Urinary bladder (tissue), 4 donors: ENCODE measurements around the gene ZSCAN31. TPM values are rescaled to one million over a fixed set of nuclear protein-coding genes. Genes with fewer than 3 reads are reported as not detected.
A peak's percentile ranks its signal among the peaks of the same experiment; 100 is the strongest.
"Not testable (repeated sequence)": the region's sequence is repeated elsewhere in the genome, so short reads cannot be mapped to it uniquely, and the experiment has no call there.

Experiments
- DNase-seq: peaks from one replicate; pipeline ENCODE4 v3.0.0-alpha.2; 2015; ENCODE audit errors: extremely low spot score
- H3K27ac ChIP-seq: one replicate; pipeline ENCODE4 v1.5.1; 2013; ENCODE audit warnings: low read depth, mild to moderate bottlenecking, moderate library complexity
- H3K36me3 ChIP-seq: one replicate; pipeline ENCODE4 v1.6.1; 2013; ENCODE audit warnings: mild to moderate bottlenecking, moderate library complexity; ENCODE audit not compliant: insufficient read depth
- H3K4me1 ChIP-seq: one replicate; pipeline ENCODE4 v1.6.1; 2013; ENCODE audit warnings: mild to moderate bottlenecking, moderate library complexity; ENCODE audit not compliant: insufficient read depth
- H3K4me3 ChIP-seq: one replicate; pipeline ENCODE4 v1.5.1; 2013; ENCODE audit warnings: low read depth, low read length
- WGBS: extraction: QIAGEN DNeasy Blood & Tissue Kit; methylation state at CpG from one replicate; pipeline ENCODE4 v1.1.7; 2013; 5-methylcytosine and 5-hydroxymethylcytosine counted together
- polyA plus RNA-seq: library from polyadenylated mRNA; stranded (reverse); fragments of 200-250 nt; gene quantifications from one replicate; pipeline ENCODE4 v1.2.3, GENCODE V29; 2013
- total RNA-seq: library from RNA; depleted of rRNA; stranded (reverse); fragments of >200 nt; gene quantifications from one replicate; pipeline ENCODE4 v1.2.3, GENCODE V29; 2014
- donor health status: healthy with polysubstance abuse.
- donor health status: healthy.

Gene ZSCAN31
- total RNA-seq (21.5 TPM), polyA plus RNA-seq (10.1 TPM)

DNA sequence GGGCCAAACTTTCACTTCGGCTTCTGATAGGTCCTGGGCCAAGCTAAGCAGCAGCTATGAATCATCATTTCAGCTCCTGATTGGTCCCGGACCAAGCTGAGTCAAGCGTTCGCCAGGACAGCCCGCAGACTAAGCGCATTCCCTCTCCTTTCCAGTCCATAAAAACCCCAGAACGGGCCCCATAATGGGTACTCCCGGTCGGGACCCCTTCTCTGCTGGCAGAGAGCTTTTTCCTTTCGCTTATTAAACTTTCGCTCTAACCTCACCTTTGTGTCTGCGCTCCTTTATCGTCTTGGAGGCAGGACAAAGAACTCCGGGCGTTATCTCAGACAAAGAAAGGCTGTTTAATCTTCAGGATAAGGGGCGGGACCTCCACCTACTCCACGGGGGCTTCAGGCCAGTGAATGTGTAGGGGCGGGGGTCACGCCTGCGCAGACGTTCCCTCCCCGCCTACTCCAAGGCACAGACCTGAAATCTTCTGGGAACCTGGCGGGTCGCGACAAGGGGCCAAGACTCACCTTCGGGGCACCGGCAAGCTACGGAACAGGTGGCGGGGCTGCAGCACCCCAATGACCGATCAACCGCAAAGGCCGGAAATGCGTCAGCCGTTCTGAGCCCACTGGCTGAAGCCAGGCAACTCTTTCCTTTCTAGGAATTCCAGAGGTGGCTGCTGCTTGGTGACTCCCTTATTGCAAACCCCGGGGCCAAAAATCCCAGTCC lies at the start of gene ZSCAN31:
ZSCAN31 (minus strand) TSS at position 585 of the 720 bp plus-strand sequence. CDS start 6,465 bp downstream, outside the sequence.
- Histone ChIP-seq H3K27ac (peak within 1 kb of the TSS; percentile 91), H3K4me1 (no peaks in the 10 kb centered on the region), H3K4me3 (peak within 1 kb of the TSS; percentile 64), H3K36me3 (no peaks in the 10 kb centered on the region)
- DNase-seq = peak; percentile 98
- WGBS = under 1% methylated on average over 35 of the region's 35 CpGs

- no peaks in the 10 kb centered on the region for H3K4me1 ChIP-seq
- H3K27ac ChIP-seq = no peak overlapping the region
- DNase-seq = no peak
- WGBS = 75% methylated on average over 2 of the region's 2 CpGs
- H3K4me3 ChIP-seq = no peak overlapping the region
- H3K36me3 ChIP-seq = peaks cover 7% of the 10 kb centered on the region
Observed at GRCh38 chr6:28384143-28384533, 48.2 kb upstream of the ZSCAN31 start.

GRCh38 chr6:28383235-28384142 lies 47.5 kb upstream of the ZSCAN31 start:
- Histone ChIP-seq H3K4me3 (peak overlapping the region; percentile 52), H3K36me3 (peaks cover 6% of the 10 kb centered on the region), H3K4me1 (no peaks in the 10 kb centered on the region), H3K27ac (peak overlapping the region; percentile 70)
- peak; percentile 64 for DNase-seq
- WGBS = 15% methylated on average over 31 of the region's 31 CpGs

- Histone ChIP-seq H3K36me3 (peaks cover 6% of the 10 kb centered on the region), H3K27ac (no peak overlapping the region), H3K4me3 (no peak overlapping the region), H3K4me1 (no peaks in the 10 kb centered on the region)
- no peak for DNase-seq
- WGBS = 92% methylated on average over 2 of the region's 2 CpGs
Observed at GRCh38 chr6:28380381-28380780, 44.4 kb upstream of the ZSCAN31 start.

DNA sequence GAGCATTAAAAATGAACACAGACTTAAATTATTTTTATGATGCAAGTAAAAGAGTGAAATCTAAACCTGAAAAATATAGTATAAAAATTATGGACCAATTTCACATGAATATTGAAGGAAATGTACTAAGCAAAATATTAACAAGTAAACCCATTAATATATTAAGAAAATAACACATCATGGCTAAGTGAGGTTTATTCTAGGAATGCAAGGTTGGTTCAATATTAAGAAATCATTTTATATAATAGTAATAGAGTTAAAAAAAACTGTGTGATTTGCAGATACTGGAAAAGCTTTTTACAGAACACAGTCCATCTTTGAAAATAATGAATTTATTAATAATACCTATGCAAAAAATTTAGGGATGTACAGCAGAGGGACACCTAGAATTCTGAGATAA lies 42.7 kb upstream of the ZSCAN31 start:
- peaks cover 6% of the 10 kb centered on the region for H3K36me3 ChIP-seq
- H3K4me1 ChIP-seq = no peaks in the 10 kb centered on the region
- H3K27ac ChIP-seq = no peak overlapping the region
- no peak overlapping the region for H3K4me3 ChIP-seq
- no peak for DNase-seq

DNA sequence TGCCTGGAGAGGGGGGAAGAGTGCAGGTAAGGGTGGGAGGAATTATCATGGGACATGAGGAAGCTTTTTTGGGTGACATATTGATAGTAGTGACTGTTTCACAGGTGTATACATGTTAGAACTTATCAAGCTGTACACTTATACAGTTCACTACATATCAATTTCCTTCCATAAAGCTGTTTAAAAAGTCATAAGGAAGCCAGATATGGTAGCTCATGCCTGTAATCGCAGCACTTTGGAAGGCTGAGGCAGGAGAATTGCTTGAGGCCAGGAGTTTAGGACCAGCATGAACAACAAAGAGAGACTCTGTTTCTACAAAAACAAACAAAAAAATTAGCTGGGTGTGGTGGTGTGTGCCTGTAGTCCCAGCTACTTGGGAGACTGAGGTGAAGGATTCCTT lies 41.9 kb upstream of the ZSCAN31 start:
- Histone ChIP-seq H3K36me3 (peaks cover 6% of the 10 kb centered on the region), H3K4me1 (no peaks in the 10 kb centered on the region), H3K4me3 (no peak overlapping the region), H3K27ac (no peak overlapping the region)
- 95% methylated on average over 1 of the region's 1 CpG for WGBS
- no peak for DNase-seq

DNA sequence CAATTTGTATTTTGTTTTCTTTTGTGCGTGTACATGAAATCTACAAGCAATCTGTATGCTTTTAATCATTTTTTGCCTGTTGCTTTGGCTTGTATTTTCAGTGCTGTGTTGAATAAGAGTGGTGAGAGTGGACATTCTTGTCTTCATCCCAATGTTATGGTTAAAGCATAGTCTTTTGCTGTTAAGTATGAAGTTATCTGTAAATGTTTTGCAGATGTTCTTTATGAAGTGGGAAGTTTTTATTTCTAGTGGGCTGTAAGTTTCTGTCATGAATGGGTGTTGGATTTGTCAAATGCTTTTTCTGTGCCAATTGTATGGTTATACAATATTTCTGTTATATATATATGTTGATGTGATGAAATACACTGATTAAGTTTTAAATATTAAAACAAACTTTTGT lies 38.0 kb upstream of the ZSCAN31 start:
- Histone ChIP-seq H3K36me3 (no peaks in the 10 kb centered on the region), H3K27ac (no peak overlapping the region), H3K4me3 (no peak overlapping the region), H3K4me1 (no peaks in the 10 kb centered on the region)
- 84% methylated on average over 1 of the region's 1 CpG for WGBS
- DNase-seq = no peak

- Histone ChIP-seq H3K4me1 (no peaks in the 10 kb centered on the region), H3K27ac (no peak overlapping the region), H3K4me3 (no peak overlapping the region), H3K36me3 (no peaks in the 10 kb centered on the region)
- 84% methylated on average over 9 of the region's 9 CpGs for WGBS
- DNase-seq = no peak
Observed at GRCh38 chr6:28371706-28372451, 35.9 kb upstream of the ZSCAN31 start.

- DNase-seq = no peak
- Histone ChIP-seq H3K27ac (no peak overlapping the region), H3K36me3 (no peaks in the 10 kb centered on the region), H3K4me3 (no peak overlapping the region), H3K4me1 (no peaks in the 10 kb centered on the region)
- 91% methylated on average over 1 of the region's 1 CpG for WGBS
Observed at GRCh38 chr6:28371280-28371679, 35.3 kb upstream of the ZSCAN31 start.

DNA sequence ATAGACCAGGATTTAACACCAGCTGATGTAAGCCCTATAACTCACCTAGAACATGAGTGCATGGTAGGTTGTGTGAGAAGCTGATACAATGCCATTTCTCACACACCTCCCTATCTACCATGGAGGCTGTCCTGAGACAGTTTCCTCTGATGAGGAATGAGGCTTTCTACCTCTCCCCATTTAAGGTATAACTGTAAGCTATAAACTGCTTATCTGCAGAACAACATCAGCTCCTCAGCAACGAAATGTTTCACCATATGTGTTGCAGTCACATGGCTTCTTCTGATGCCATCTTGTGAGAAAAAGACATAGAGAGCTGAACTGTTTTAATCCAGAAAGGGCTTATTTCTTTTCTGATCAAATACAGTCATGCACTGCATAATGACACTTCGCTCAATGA lies 34.5 kb upstream of the ZSCAN31 start:
- no peaks in the 10 kb centered on the region for H3K4me1 ChIP-seq
- DNase-seq = no peak
- H3K4me3 ChIP-seq = no peak overlapping the region
- H3K36me3 ChIP-seq = peaks cover 3% of the 10 kb centered on the region
- no peak overlapping the region for H3K27ac ChIP-seq
- 73% methylated on average over 2 of the region's 2 CpGs for WGBS

GRCh38 chr6:28369463-28369862 lies 33.5 kb upstream of the ZSCAN31 start:
- no peak for DNase-seq
- Histone ChIP-seq H3K27ac (no peak overlapping the region), H3K36me3 (peaks cover 4% of the 10 kb centered on the region), H3K4me3 (no peak overlapping the region), H3K4me1 (no peaks in the 10 kb centered on the region)
- 92% methylated on average over 3 of the region's 3 CpGs for WGBS

DNA sequence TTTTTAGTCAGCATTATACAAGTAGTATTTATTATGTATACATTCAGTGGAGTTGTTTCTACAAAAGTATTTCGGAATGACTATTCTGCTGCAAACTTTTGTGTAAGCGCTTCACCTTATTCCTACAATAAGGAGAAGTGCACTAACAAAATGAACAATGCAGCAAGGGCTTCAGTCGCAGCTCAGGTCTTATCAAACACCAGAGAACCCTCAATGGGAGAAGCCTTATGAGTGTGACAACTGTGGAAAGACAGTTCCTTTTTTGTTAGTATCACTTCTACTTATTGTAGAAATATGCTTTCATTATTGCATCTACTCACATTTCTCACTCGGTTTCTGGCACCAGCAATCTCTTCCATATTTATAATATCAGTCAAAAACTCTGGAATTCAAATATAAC lies 32.6 kb upstream of the ZSCAN31 start:
- H3K4me3 ChIP-seq = no peak overlapping the region
- no peak overlapping the region for H3K27ac ChIP-seq
- no peak for DNase-seq
- H3K36me3 ChIP-seq = peaks cover 4% of the 10 kb centered on the region
- WGBS = 90% methylated on average over 4 of the region's 4 CpGs
- H3K4me1 ChIP-seq = no peaks in the 10 kb centered on the region

- H3K4me3 ChIP-seq, DNase-seq, H3K27ac ChIP-seq, H3K36me3 ChIP-seq, H3K4me1 ChIP-seq: not testable (repeated sequence)
- WGBS = 94% methylated on average over 4 of the region's 4 CpGs
Observed at GRCh38 chr6:28365590-28365989, 29.6 kb upstream of the ZSCAN31 start.
